Thyroid gland (tissue), 4 donors: Measurements from ENCODE around the gene FOXD4L6. TPM values are rescaled to one million over a fixed set of nuclear protein-coding genes. Genes with fewer than 3 reads are reported as not detected.
"Not testable (repeated sequence)": the region's sequence is repeated elsewhere in the genome, so short reads cannot be mapped to it uniquely, and the experiment has no call there.

Experiments used
- DNase-seq, 2 donors: peaks; one replicate each; pipeline ENCODE4 v3.0.0-alpha.2; 2019
- H3K27ac ChIP-seq, 3 donors: fragments of 200-600 bp; sonication (generic); 1 replicate in 2 of 3; 2 replicates in 1 of 3; pipeline ENCODE4 v1.5.1; 2016 to 2019; ENCODE audit warnings: mild to moderate bottlenecking in 1 of 3, moderate library complexity in 1 of 3
- H3K27me3 ChIP-seq: fragments of 200-600 bp; sonication (generic); one replicate; pipeline ENCODE4 v1.5.1; 2019
- H3K36me3 ChIP-seq, 2 donors: fragments of 200-600 bp; sonication (generic); one replicate each; pipeline ENCODE4 v1.5.1; 2016 to 2019
- H3K4me1 ChIP-seq, 2 donors: fragments of 200-600 bp; sonication (generic); one replicate each; pipeline ENCODE4 v1.5.1; 2017 to 2019
- H3K4me3 ChIP-seq, 3 donors: fragments of 200-600 bp; sonication (generic); replicated peaks in 1 of 3; 1 replicate in 2 of 3; 2 replicates in 1 of 3; pipeline ENCODE4 v1.5.1; 2016; ENCODE audit warnings: mild to moderate bottlenecking in 1 of 3
- H3K9me3 ChIP-seq: fragments of 200-600 bp; sonication (generic); one replicate; pipeline ENCODE4 v1.5.1; 2017
- CTCF ChIP-seq, 6 experiments: fragments of 200-600 bp in 3 of 6; fragments of 450-650 bp in 3 of 6; sonication (generic) in 3 of 6; IDR thresholded peaks; one replicate each; pipeline ENCODE4 v1.5.1; 2016 to 2019; ENCODE audit warnings: antibody characterized with exemption in 6 of 6, mild to moderate bottlenecking in 2 of 6, inconsistent platforms in 1 of 6, moderate library complexity in 1 of 6
- WGBS, 2 donors: methylation state at CpG; one replicate each; pipeline ENCODE4 v1.1.5; 2017; 5-methylcytosine and 5-hydroxymethylcytosine counted together
- intact Hi-C: fragments of 100-400 bp; cut with DNase I; formaldehyde crosslinking; loops from one replicate; pipeline ENCODE4 v1.15.1; 2023
- total RNA-seq, 4 donors: library from RNA; depleted of rRNA; stranded (reverse); fragments of >200 nt; gene quantifications; one replicate each; pipeline ENCODE4 v1.2.3, GENCODE V29; 2016

Gene FOXD4L6
- total RNA-seq, 4 donors from 2014 or later, result not detected

- H3K9me3 ChIP-seq, H3K27ac ChIP-seq, H3K4me3 ChIP-seq, H3K36me3 ChIP-seq, DNase-seq, H3K27me3 ChIP-seq, intact Hi-C loops, H3K4me1 ChIP-seq: not testable (repeated sequence)
These were observed 37.6 kb downstream of the FOXD4L6 start for GRCh38 chr9:41090922-41091321.

GRCh38 chr9:41090386-41090785 lies 38.1 kb downstream of the FOXD4L6 start:
- H3K9me3 ChIP-seq, H3K27ac ChIP-seq, intact Hi-C loops, H3K4me3 ChIP-seq, H3K27me3 ChIP-seq, H3K36me3 ChIP-seq, DNase-seq, H3K4me1 ChIP-seq: not testable (repeated sequence)
- WGBS, 2 donors, result 50 to 64% methylated on average over 1 of the region's 1 CpG

GRCh38 chr9:41088450-41089059 lies 39.9 kb downstream of the FOXD4L6 start:
- intact Hi-C loops, DNase-seq, H3K36me3 ChIP-seq, H3K4me3 ChIP-seq, H3K27me3 ChIP-seq, H3K27ac ChIP-seq, H3K9me3 ChIP-seq, H3K4me1 ChIP-seq: not testable (repeated sequence)
- 9 to 17% methylated on average over 9 to 11 of the region's 11 CpGs for WGBS, 2 donors
- TF ChIP-seq CTCF (IDR thresholded peaks at IDR 0.05), result peak in 2 of 6 experiments; percentile 19 to 45

GRCh38 chr9:41087929-41088328 lies 40.6 kb downstream of the FOXD4L6 start:
- H3K9me3 ChIP-seq, intact Hi-C loops: not testable (repeated sequence)

GRCh38 chr9:41087157-41087780 lies 41.2 kb downstream of the FOXD4L6 start:
- intact Hi-C loops, H3K4me1 ChIP-seq, H3K9me3 ChIP-seq, H3K27ac ChIP-seq, H3K36me3 ChIP-seq, H3K27me3 ChIP-seq, H3K4me3 ChIP-seq, DNase-seq: not testable (repeated sequence)
- WGBS, 2 donors, result 42 to 47% methylated on average over 4 to 5 of the region's 5 CpGs

More at GRCh38 chr9:41087929-41088328, 40.6 kb downstream of the FOXD4L6 start:
- 54 to 62% methylated on average over 5 of the region's 5 CpGs for WGBS, 2 donors
- H3K27me3 ChIP-seq, H3K36me3 ChIP-seq, H3K27ac ChIP-seq, DNase-seq, H3K4me3 ChIP-seq, H3K4me1 ChIP-seq: not testable (repeated sequence)

GRCh38 chr9:41086685-41087084 lies 41.8 kb downstream of the FOXD4L6 start:
- DNase-seq, H3K27ac ChIP-seq, H3K4me3 ChIP-seq, H3K4me1 ChIP-seq, H3K9me3 ChIP-seq, intact Hi-C loops, H3K27me3 ChIP-seq, H3K36me3 ChIP-seq: not testable (repeated sequence)
- 16 to 44% methylated on average over 1 of the region's 1 CpG for WGBS, 2 donors

GRCh38 chr9:41086215-41086614 lies 42.3 kb downstream of the FOXD4L6 start:
- intact Hi-C loops, H3K27me3 ChIP-seq, H3K4me1 ChIP-seq, H3K27ac ChIP-seq, H3K4me3 ChIP-seq, DNase-seq, H3K9me3 ChIP-seq, H3K36me3 ChIP-seq: not testable (repeated sequence)
- WGBS, 2 donors, result 59 to 69% methylated on average over 3 of the region's 3 CpGs

GRCh38 chr9:41082358-41082757 lies 46.1 kb downstream of the FOXD4L6 start:
- H3K27ac ChIP-seq, H3K27me3 ChIP-seq, intact Hi-C loops, H3K4me1 ChIP-seq, H3K36me3 ChIP-seq, H3K9me3 ChIP-seq, H3K4me3 ChIP-seq, DNase-seq: not testable (repeated sequence)
- 59 to 61% methylated on average over 4 of the region's 4 CpGs for WGBS, 2 donors

GRCh38 chr9:41079464-41079863 lies 49.0 kb downstream of the FOXD4L6 start:
- intact Hi-C loops, H3K27me3 ChIP-seq, DNase-seq, H3K4me3 ChIP-seq, H3K27ac ChIP-seq, H3K9me3 ChIP-seq, H3K36me3 ChIP-seq, H3K4me1 ChIP-seq: not testable (repeated sequence)
- WGBS, 2 donors, result 70 to 74% methylated on average over 4 of the region's 4 CpGs

- H3K36me3 ChIP-seq, H3K4me1 ChIP-seq, DNase-seq, H3K9me3 ChIP-seq, H3K27me3 ChIP-seq, H3K4me3 ChIP-seq, intact Hi-C loops, H3K27ac ChIP-seq: not testable (repeated sequence)
- WGBS, 2 donors, result 83 to 92% methylated on average over 1 of the region's 1 CpG
These were observed 50.9 kb downstream of the FOXD4L6 start for GRCh38 chr9:41077586-41077985.
